OCI-M1 (cell line): Measurements from ENCODE around the gene HSF4.

ENCODE experiments used
- DNase-seq: peaks from one replicate; lab custom pipeline; 2025; lab: John Stamatoyannopoulos, UW

Gene HSF4

GRCh38 chr16:67166598-67167168 lies 2.1 kb downstream of the HSF4 start:
- DNase-seq = no peak

GRCh38 chr16:67167588-67167987 lies 3.0 kb downstream of the HSF4 start:
- DNase-seq = no peak

GRCh38 chr16:67169011-67169451 lies 4.5 kb downstream of the HSF4 start:
- no peak for DNase-seq

- peak; percentile 69 for DNase-seq
These were observed 5.2 kb downstream of the HSF4 start for GRCh38 chr16:67169642-67170167.

- peak; percentile 91 for DNase-seq
These were observed 5.8 kb downstream of the HSF4 start, which contains the start of gene NOL3 for GRCh38 chr16:67170168-67170948. NOL3 (plus strand) TSS chr16:67170538.

- no peak for DNase-seq
These were observed 6.6 kb downstream of the HSF4 start for GRCh38 chr16:67170949-67171649.

- DNase-seq = no peak
These were observed 8.8 kb downstream of the HSF4 start for GRCh38 chr16:67173323-67173722.

GRCh38 chr16:67173808-67174705 lies 9.5 kb downstream of the HSF4 start:
- peak; percentile 56 for DNase-seq

- DNase-seq = no peak
These were observed 10.2 kb downstream of the HSF4 start for GRCh38 chr16:67174706-67175231.

GRCh38 chr16:67176662-67177061 lies 12.1 kb downstream of the HSF4 start:
- DNase-seq = no peak

GRCh38 chr16:67177743-67178699 lies 13.5 kb downstream of the HSF4 start:
- peak; percentile 39 for DNase-seq

GRCh38 chr16:67179421-67180080 lies 15.0 kb downstream of the HSF4 start:
- peak; percentile 22 for DNase-seq

GRCh38 chr16:67180166-67180565 lies 15.6 kb downstream of the HSF4 start:
- DNase-seq = no peak

- DNase-seq = no peak
These were observed 16.8 kb downstream of the HSF4 start for GRCh38 chr16:67181346-67181745.

GRCh38 chr16:67182288-67182687 lies 17.7 kb downstream of the HSF4 start:
- no peak for DNase-seq

- DNase-seq = no peak
These were observed 18.7 kb downstream of the HSF4 start for GRCh38 chr16:67183284-67183626.

GRCh38 chr16:67183627-67184452 lies 19.3 kb downstream of the HSF4 start, which contains the start of gene MATCAP1:
MATCAP1 (minus strand) TSS chr16:67183963; CDS start chr16:67180610, 3,353 bp downstream.
- peak; percentile 97 for DNase-seq

- DNase-seq = no peak
These were observed 20.0 kb downstream of the HSF4 start for GRCh38 chr16:67184453-67184994.
